A549 (cell line): ENCODE measurements around the gene SI. TPM values are rescaled to one million over a fixed set of nuclear protein-coding genes. Genes with fewer than 3 reads are reported as not detected.

Experiments
- ATAC-seq, 2 experiments: fragments of 200-7000 bp in 1 of 2; fragments of >200 bp in 1 of 2; cut with Nextera tagmentation in 1 of 2; cut with Tn5 transposase in 1 of 2; 3 replicates each; pipeline versions ENCODE4 v1.8.0 to v1.9.1; 2018 to 2020; ENCODE audit warnings: mild to moderate bottlenecking in 1 of 2, moderate library complexity in 1 of 2
- CTCF ChIA-PET: fragments of 300-600 bp; sonication (Branson Sonifier 250); formaldehyde crosslinking; extraction: SDS; loops from one replicate; lab custom pipeline; 2021; ENCODE audit warnings: antibody characterized with exemption, inconsistent platforms; lab: Yijun Ruan, JAX
- POLR2A ChIA-PET: fragments of 350-600 bp; formaldehyde crosslinking; extraction: SDS; loops from one replicate; lab custom pipeline; 2021; ENCODE audit warnings: antibody characterized with exemption, inconsistent platforms; lab: Yijun Ruan, JAX
- DNase-seq, 2 experiments: peaks; one replicate each; pipeline versions ENCODE4 v3.0.0 to v3.0.0-alpha.2; 2011 to 2016; ENCODE audit warnings: low read depth in 1 of 2, low spot score in 1 of 2
- FAIRE-seq: peaks from 2 replicates; lab custom pipeline; 2011; peaks lifted over from hg19 to GRCh38; lab: Jason Lieb, UNC
- H3K27ac ChIP-seq, 2 experiments: fragments of >200 bp; sonication (Bioruptor Twin); formaldehyde crosslinking; 3 replicates each; pipeline ENCODE4 v1.5.1; 2016 to 2017
- H3K4me1 ChIP-seq: fragments of >200 bp; sonication (Bioruptor Twin); formaldehyde crosslinking; 3 replicates; pipeline ENCODE4 v1.6.1; 2016
- H3K4me2 ChIP-seq: fragments of >200 bp; sonication (Bioruptor Twin); formaldehyde crosslinking; 3 replicates; pipeline ENCODE4 v1.6.1; 2016
- H3K4me3 ChIP-seq: fragments of >200 bp; sonication (Bioruptor Twin); formaldehyde crosslinking; 3 replicates; pipeline ENCODE4 v1.5.1; 2016
- H3K9me3 ChIP-seq: fragments of >200 bp; sonication (Bioruptor Twin); formaldehyde crosslinking; 3 replicates; pipeline ENCODE4 v1.6.1; 2016
- CEBPB ChIP-seq, 2 experiments: fragments of >200 bp in 1 of 2; sonication (Bioruptor Twin) in 1 of 2; formaldehyde crosslinking in 1 of 2; IDR thresholded peaks; 2 replicates each; pipeline ENCODE4 v1.6.1; 2012 to 2016
- CHD4 ChIP-seq: fragments of 200-600 bp; sonication (generic); IDR thresholded peaks from 2 replicates; pipeline ENCODE4 v1.6.1; 2016; ENCODE audit warnings: antibody characterized with exemption, mild to moderate bottlenecking, borderline replicate concordance
- EHF ChIP-seq: fragments of 250-450 bp; sonication (Bioruptor Pico); IDR thresholded peaks from 2 replicates; pipeline ENCODE4 v1.5.0; 2020; ENCODE audit warnings: mild to moderate bottlenecking
- EP300 ChIP-seq, 2 experiments: fragments of >200 bp; sonication (Bioruptor Twin); formaldehyde crosslinking; IDR thresholded peaks; 2 replicates in 1 of 2; 3 replicates in 1 of 2; pipeline ENCODE4 v1.6.1; 2016 to 2017
- HDAC2 ChIP-seq: fragments of 200-600 bp; sonication (generic); IDR thresholded peaks from 2 replicates; pipeline ENCODE4 v1.6.1; 2016
- HOXB5 ChIP-seq: fragments of 250-450 bp; sonication (Bioruptor Pico); IDR thresholded peaks from 2 replicates; pipeline ENCODE4 v1.5.0; 2020; ENCODE audit warnings: mild to moderate bottlenecking, moderate library complexity
- KDM5A ChIP-seq: fragments of 200-600 bp; sonication (generic); IDR thresholded peaks from 2 replicates; pipeline ENCODE4 v1.6.1; 2016; ENCODE audit warnings: antibody characterized with exemption, mild to moderate bottlenecking
- NPAS2 ChIP-seq: fragments of 250-450 bp; sonication (Bioruptor Pico); IDR thresholded peaks from 2 replicates; pipeline ENCODE4 v1.8.0; 2022; ENCODE audit warnings: mild to moderate bottlenecking, moderate library complexity, borderline replicate concordance
- PHF8 ChIP-seq: fragments of 200-600 bp; sonication (generic); IDR thresholded peaks from 2 replicates; pipeline ENCODE4 v1.6.1; 2016; ENCODE audit warnings: low read depth, mild to moderate bottlenecking, antibody characterized with exemption, moderate library complexity, borderline replicate concordance
- RARB ChIP-seq: fragments of 250-450 bp; sonication (Bioruptor Pico); IDR thresholded peaks from 2 replicates; pipeline ENCODE4 v1.8.0; 2021; ENCODE audit warnings: mild to moderate bottlenecking, moderate library complexity
- RCOR1 ChIP-seq: fragments of 150-350 bp; IDR thresholded peaks from 2 replicates; pipeline ENCODE4 v1.6.1; 2014; ENCODE audit warnings: antibody characterized with exemption, low read length, low read depth
- RFX5 ChIP-seq: fragments of 450-650 bp; IDR thresholded peaks from 2 replicates; pipeline ENCODE4 v1.7.1; 2014; ENCODE audit warnings: antibody characterized with exemption, mild to moderate bottlenecking, moderate library complexity
- RNF2 ChIP-seq: fragments of 200-600 bp; sonication (generic); IDR thresholded peaks from 2 replicates; pipeline ENCODE4 v1.6.1; 2016; ENCODE audit warnings: low read depth, mild to moderate bottlenecking, antibody characterized with exemption, moderate library complexity, borderline replicate concordance
- WGBS: methylation state at CpG from one replicate; pipeline ENCODE4 v1.1.6; 2017; ENCODE audit errors: missing lambda C conversion rate; 5-methylcytosine and 5-hydroxymethylcytosine counted together
- polyA plus RNA-seq, 4 experiments: library from polyadenylated mRNA; depleted of rRNA in 3 of 4; stranded (reverse); fragments of >200 nt; fragmentation: RNase III in 1 of 4; extraction: RNeasy Plus Mini Kit Qiagen cat#74134 plus additional on column Dnase treatment in 1 of 4; gene quantifications; 2 replicates in 3 of 4; 3 replicates in 1 of 4; pipeline ENCODE4 v1.2.3, GENCODE V29; 2011 to 2017
- TF ChIP-seq, protein P1 (sequence below): IDR thresholded peaks from 2 replicates; pipeline ENCODE4 v1.6.1; 2012
- TF ChIP-seq, protein P2 (sequence below): fragments of 150-350 bp; IDR thresholded peaks from 2 replicates; pipeline ENCODE4 v1.6.1; 2014; ENCODE audit warnings: low read depth, mild to moderate bottlenecking, low read length
- TF ChIP-seq, protein P3 (sequence below): fragments of >200 bp; sonication (Bioruptor Twin); formaldehyde crosslinking; IDR thresholded peaks from 3 replicates; pipeline ENCODE4 v1.5.1; 2016
- TF ChIP-seq, protein P4 (sequence below): IDR thresholded peaks from 2 replicates; pipeline ENCODE4 v1.6.1; 2012
- TF ChIP-seq, protein P5 (sequence below): fragments of 200-600 bp; sonication (generic); IDR thresholded peaks from 2 replicates; pipeline ENCODE4 v1.6.1; 2016; ENCODE audit warnings: antibody characterized with exemption, mild to moderate bottlenecking, moderate library complexity

Gene SI
- polyA plus RNA-seq, 2 of the 4 experiments (the other 2 are of a cell fraction), result not detected

DNA sequence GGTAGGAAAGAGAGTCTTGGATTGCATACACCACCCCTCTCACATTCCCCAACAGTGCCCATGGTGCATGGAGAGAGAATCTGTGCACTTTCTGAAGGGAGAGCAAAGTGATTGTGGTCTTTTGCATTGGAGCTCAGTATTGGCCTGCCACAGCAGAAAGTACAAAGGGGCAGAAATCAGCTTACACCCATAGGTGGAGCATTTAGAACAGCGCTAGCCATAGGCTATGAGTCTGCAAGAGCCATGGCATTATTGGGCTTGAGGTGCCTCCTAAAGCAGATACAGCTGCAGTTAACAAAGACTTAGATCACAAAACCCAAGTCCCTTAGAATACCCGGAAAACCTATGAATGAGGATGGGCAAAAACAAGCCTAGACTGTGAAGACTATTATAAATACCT is 21.8 kb downstream of the SI start:
- POLR2A ChIA-PET, result no interaction called here

DNA sequence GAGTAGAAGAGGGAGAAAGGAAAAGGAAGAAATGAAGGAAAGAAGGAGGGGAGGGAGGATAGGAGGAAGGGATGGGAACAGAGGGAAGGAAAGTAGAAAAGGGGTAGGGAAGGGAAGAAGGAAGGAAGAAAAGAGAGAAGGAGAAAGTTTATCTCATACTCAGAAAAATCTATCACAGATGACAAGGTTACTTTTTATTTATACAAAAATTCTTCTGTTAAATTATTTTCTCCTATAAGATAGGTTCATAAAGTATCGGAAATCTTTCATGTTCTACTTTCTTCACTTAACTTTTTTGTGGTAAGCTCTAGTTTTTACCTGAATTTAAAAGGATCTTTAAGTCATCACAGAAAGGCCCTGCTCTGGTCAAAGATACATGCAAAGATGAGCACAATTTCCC is 38.1 kb downstream of the SI start:
- POLR2A ChIA-PET, result no interaction called here
- no peaks in the 10 kb centered on the region for H3K4me1 ChIP-seq
- no peak for DNase-seq
- H3K4me2 ChIP-seq, result no peak overlapping the region
- no peaks in the 10 kb centered on the region for H3K9me3 ChIP-seq
- H3K27ac ChIP-seq, result no peak overlapping the region
- TF ChIP-seq CHD4 (no peak), EHF (CRISPR knock-in tag) (no peak), CEBPB (IDR thresholded peaks at IDR 0.05) (no peak), RARB (CRISPR knock-in tag) (no peak), RFX5 (no peak), EP300 (IDR thresholded peaks at IDR 0.05) (no peak), KDM5A (no peak), HOXB5 (CRISPR knock-in tag) (no peak), HDAC2 (no peak), RNF2 (no peak)
- TF ChIP-seq, protein P1, sequence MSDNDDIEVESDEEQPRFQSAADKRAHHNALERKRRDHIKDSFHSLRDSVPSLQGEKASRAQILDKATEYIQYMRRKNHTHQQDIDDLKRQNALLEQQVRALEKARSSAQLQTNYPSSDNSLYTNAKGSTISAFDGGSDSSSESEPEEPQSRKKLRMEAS, result no peak
- TF ChIP-seq, protein P2, sequence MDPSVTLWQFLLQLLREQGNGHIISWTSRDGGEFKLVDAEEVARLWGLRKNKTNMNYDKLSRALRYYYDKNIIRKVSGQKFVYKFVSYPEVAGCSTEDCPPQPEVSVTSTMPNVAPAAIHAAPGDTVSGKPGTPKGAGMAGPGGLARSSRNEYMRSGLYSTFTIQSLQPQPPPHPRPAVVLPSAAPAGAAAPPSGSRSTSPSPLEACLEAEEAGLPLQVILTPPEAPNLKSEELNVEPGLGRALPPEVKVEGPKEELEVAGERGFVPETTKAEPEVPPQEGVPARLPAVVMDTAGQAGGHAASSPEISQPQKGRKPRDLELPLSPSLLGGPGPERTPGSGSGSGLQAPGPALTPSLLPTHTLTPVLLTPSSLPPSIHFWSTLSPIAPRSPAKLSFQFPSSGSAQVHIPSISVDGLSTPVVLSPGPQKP, result no peak
- TF ChIP-seq, protein P3, sequence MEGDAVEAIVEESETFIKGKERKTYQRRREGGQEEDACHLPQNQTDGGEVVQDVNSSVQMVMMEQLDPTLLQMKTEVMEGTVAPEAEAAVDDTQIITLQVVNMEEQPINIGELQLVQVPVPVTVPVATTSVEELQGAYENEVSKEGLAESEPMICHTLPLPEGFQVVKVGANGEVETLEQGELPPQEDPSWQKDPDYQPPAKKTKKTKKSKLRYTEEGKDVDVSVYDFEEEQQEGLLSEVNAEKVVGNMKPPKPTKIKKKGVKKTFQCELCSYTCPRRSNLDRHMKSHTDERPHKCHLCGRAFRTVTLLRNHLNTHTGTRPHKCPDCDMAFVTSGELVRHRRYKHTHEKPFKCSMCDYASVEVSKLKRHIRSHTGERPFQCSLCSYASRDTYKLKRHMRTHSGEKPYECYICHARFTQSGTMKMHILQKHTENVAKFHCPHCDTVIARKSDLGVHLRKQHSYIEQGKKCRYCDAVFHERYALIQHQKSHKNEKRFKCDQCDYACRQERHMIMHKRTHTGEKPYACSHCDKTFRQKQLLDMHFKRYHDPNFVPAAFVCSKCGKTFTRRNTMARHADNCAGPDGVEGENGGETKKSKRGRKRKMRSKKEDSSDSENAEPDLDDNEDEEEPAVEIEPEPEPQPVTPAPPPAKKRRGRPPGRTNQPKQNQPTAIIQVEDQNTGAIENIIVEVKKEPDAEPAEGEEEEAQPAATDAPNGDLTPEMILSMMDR, result no peak
- TF ChIP-seq, protein P4, sequence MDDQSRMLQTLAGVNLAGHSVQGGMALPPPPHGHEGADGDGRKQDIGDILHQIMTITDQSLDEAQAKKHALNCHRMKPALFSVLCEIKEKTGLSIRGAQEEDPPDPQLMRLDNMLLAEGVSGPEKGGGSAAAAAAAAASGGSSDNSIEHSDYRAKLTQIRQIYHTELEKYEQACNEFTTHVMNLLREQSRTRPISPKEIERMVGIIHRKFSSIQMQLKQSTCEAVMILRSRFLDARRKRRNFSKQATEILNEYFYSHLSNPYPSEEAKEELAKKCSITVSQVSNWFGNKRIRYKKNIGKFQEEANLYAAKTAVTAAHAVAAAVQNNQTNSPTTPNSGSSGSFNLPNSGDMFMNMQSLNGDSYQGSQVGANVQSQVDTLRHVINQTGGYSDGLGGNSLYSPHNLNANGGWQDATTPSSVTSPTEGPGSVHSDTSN, result no peak
- ATAC-seq, result no peak
- no peak overlapping the region for H3K4me3 ChIP-seq
- no peak for FAIRE-seq
- 33% methylated on average over 1 of the region's 1 CpG for WGBS
- CTCF ChIA-PET, result no interaction called here

More for the DNA sequence above, 21.8 kb downstream of the SI start:
- Histone ChIP-seq H3K4me1 (no peaks in the 10 kb centered on the region), H3K4me3 (no peak overlapping the region), H3K4me2 (no peak overlapping the region), H3K27ac (no peak overlapping the region), H3K9me3 (no peaks in the 10 kb centered on the region)
- FAIRE-seq (no peak), ATAC-seq (no peak), DNase-seq (no peak)
- 20% methylated on average over 2 of the region's 2 CpGs for WGBS
- TF ChIP-seq CEBPB (IDR thresholded peaks at IDR 0.05), result no peak
- no peak for TF ChIP-seq RCOR1
- TF ChIP-seq, protein P5, sequence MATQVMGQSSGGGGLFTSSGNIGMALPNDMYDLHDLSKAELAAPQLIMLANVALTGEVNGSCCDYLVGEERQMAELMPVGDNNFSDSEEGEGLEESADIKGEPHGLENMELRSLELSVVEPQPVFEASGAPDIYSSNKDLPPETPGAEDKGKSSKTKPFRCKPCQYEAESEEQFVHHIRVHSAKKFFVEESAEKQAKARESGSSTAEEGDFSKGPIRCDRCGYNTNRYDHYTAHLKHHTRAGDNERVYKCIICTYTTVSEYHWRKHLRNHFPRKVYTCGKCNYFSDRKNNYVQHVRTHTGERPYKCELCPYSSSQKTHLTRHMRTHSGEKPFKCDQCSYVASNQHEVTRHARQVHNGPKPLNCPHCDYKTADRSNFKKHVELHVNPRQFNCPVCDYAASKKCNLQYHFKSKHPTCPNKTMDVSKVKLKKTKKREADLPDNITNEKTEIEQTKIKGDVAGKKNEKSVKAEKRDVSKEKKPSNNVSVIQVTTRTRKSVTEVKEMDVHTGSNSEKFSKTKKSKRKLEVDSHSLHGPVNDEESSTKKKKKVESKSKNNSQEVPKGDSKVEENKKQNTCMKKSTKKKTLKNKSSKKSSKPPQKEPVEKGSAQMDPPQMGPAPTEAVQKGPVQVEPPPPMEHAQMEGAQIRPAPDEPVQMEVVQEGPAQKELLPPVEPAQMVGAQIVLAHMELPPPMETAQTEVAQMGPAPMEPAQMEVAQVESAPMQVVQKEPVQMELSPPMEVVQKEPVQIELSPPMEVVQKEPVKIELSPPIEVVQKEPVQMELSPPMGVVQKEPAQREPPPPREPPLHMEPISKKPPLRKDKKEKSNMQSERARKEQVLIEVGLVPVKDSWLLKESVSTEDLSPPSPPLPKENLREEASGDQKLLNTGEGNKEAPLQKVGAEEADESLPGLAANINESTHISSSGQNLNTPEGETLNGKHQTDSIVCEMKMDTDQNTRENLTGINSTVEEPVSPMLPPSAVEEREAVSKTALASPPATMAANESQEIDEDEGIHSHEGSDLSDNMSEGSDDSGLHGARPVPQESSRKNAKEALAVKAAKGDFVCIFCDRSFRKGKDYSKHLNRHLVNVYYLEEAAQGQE, result no peak
- no peak for TF ChIP-seq KDM5A
- no peak for TF ChIP-seq NPAS2 (CRISPR knock-in tag)
- no peak for TF ChIP-seq PHF8
- CTCF ChIA-PET, result no interaction called here
